GM18520 (cell line): ENCODE data around the gene STIM1.
"Not testable (repeated sequence)": the region's sequence is repeated elsewhere in the genome, so short reads cannot be mapped to it uniquely, and the experiment has no call there.

Experiments used
- ATAC-seq: cut with Tn5 transposase; IDR thresholded peaks from one replicate; pipeline ENCODE4 v1.9.1; 2021; ENCODE audit not compliant: unreplicated experiment

STIM1 gene

GRCh38 chr11:3971756-3972404 is 116.4 kb downstream of the STIM1 start:
- no peak for ATAC-seq

- ATAC-seq, result no peak
Observed at GRCh38 chr11:3972431-3972830, 117.0 kb downstream of the STIM1 start.

DNA sequence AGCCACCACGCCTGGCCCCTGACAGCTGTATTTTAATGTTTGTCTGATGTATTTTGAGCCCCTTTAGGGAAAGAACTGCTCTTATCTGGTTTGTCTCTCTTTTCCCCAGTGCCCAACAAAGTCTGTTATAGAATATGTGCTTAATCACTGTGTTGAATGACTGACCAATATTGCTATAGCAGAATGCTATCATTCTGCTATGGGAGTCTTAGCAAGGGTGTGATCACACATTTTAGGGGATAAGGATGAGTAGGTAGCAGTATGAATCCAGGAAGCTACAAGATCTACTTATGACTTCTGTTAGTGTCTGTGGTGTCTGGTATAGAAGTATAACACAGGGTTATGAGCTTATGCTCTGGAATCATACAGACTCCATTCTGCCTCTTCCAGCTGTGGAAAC is 121.6 kb downstream of the STIM1 start:
- no peak for ATAC-seq

DNA sequence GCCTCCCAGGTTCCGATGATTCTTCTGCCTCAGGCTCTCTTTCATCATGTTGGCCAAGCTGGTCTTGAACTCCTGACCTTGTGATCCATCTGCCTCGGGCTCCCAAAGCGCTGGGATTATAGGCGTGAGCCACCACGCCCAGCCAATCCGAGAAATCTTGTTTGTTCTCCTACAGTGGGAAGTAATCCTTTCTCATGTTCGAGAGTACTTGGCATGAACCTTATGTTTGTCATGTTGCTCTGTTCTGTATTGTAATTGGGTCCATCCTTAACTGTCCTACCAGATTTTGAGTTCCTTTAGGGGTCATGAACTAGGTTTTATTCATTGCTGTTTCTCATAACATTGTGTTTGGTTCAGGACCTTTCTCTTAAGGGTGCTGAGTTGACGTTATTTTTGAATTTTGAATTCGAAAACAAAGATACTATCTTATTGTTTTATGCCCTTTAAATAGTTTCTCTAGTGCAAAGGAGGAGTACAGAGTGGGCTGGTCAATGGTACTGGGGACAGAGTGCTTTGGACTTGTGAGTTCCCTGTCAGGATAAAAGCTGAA is 125.7 kb downstream of the STIM1 start:
- ATAC-seq, result no peak

- no peak for ATAC-seq
Observed at GRCh38 chr11:3982431-3982830, 127.0 kb downstream of the STIM1 start.

DNA sequence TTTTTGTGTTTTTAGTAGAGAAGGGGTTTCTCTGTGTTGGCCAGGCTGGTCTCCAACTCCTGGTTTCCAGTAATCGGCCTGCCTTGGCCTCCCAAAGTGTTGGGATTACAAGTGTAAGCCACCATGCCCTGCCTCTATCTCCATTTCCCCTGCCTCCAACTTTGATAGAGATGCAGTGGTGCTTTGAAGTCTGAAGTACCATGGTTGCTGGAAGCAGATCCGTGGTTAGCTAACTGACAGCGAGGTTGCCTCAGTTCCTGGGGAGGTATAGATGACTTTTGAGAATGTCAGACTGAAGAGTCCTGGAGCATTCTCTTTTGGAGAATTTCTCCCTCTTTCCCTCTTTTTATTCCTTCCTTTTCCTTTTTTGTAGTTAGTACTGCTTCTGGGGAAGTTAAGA is 127.6 kb downstream of the STIM1 start:
- ATAC-seq, result no peak

DNA sequence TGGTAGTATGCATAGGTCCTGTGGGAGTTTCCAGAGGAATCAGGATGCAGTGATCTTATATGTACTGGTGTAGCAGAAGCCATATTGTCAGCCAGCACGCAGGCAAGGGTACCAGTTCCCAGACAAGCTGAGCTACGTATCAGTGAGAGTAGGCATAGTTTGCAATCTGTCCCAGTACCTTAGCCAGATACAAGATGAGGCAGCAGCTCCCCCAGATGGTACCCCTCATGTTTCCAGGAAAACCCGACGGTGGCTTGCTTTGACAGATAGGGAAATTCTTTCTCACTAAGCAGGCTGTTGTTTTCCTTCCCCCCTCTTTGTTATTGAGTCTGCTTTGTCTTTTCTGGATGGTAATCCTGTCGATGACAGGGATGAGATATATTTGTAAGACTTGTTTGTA is 129.4 kb downstream of the STIM1 start:
- ATAC-seq, result no peak

GRCh38 chr11:3985631-3986030 is 130.2 kb downstream of the STIM1 start:
- ATAC-seq, result no peak

DNA sequence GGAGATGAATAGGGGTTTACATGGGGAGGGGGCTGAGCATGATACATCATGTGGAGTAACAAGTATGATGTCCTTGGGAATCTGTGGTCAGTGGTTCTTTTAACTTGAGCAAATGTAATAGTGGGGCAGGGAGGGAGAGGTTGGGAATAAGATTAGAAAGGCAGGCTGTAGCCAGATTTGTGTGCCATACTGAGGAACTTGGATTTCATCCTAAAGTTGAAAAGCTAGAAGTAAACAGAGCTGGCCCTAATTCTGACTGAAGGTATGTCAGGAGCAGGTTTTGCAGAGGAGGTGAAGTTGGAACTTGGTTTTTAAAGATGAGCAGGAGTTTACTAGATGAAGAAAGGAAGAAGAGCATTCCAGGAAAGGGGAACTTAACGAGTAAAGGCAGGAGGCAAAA is 130.8 kb downstream of the STIM1 start:
- ATAC-seq, result no peak

- no peak for ATAC-seq
Observed at GRCh38 chr11:3989276-3989920, 133.9 kb downstream of the STIM1 start.

DNA sequence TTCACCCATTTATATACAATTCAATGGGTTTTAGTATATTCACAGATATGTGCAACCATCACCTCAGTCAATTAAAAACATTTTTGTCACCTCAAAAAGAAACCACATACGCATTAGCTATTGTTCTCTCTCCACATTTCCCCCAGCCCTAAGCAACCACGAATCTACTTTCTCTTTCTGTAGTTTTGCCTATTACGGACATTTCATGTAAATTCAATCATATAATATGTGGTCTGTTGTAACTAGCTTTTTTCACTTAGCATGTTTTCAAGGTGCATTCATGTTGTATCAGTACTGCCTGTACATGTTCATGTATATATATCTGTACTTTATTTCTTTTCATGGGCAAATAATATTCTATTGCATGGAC is 134.4 kb downstream of the STIM1 start:
- ATAC-seq, result no peak

DNA sequence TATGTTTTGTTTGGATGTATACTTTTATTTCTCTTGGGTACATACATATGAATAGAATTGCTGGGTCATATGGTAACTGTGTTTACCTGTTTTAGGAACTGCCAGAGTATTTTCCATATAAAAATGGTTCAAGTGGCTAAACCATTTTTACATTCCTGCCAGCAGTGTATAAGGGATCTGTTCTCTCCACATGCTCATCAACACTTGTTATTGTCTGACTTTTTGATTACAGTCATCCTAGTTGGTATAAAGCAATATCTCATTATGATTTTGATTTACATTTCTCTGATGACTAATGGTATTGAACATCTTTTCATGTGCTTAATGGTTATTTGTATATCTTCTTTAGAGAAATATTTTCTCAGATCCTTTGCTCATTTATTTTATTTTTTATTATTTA is 134.9 kb downstream of the STIM1 start:
- ATAC-seq, result no peak

DNA sequence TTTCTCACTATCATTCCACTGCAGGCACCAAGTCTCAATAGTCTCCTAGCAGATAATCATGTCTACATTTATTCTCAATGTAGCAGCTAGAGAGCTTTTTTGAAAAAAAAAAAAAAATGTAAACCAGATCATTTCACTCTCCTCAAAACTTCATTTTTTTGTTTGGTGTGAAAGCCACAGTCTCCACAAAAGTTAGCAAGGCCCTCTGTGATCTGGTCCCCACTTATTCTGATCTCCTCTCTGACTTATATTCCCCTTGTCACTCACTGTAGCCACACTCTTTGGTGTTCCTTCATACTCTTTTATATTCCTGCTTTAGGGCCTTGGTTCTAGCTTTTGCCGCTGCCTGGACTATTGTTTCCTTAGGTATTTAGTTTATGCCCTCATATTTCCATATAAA is 137.5 kb downstream of the STIM1 start:
- no peak for ATAC-seq

- no peak for ATAC-seq
Observed at GRCh38 chr11:3994030-3994640, 138.7 kb downstream of the STIM1 start.

DNA sequence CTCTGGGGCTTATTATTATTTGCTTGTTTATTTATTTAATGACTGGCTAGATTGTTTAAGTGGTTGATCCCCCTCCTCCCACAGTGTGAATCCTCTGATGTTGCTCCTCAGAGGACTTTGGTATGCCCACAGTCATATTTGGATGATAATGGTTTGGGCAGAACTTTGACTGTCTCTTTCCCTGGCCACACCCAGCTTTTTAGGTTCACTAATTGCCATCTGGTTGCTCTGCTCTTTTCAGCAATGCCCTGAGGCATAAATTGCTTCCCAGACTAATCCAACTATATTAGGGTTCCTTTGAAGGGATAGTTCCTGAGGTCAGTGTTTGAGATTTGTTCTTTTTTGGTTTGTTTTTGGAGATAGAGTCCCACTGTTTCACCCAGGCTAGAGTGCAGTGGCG is 139.8 kb downstream of the STIM1 start:
- no peak for ATAC-seq

GRCh38 chr11:3995949-3996554 is 140.6 kb downstream of the STIM1 start:
- no peak for ATAC-seq

GRCh38 chr11:3996651-3997050 is 141.2 kb downstream of the STIM1 start:
- no peak for ATAC-seq

DNA sequence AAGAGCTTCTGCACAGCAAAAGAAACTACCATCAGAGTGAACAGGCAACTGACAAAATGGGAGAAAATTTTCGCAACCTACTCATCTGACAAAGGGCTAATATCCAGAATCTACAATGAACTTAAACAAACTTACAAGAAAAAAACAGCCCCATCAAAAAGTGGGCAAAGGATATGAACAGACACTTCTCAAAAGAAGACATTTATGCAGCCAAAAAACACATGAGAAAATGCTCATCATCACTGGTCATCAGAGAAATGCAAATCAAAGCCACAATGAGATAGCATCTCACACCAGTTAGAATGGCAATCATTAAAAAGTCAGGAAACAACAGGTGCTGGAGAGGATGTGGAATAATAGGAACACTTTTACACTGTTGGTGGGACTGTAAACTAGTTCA is 149.3 kb downstream of the STIM1 start:
- ATAC-seq, result not testable (repeated sequence)

- ATAC-seq, result no peak
Observed at GRCh38 chr11:4006946-4007680, 151.6 kb downstream of the STIM1 start.

- no peak for ATAC-seq
Observed at GRCh38 chr11:4008116-4008515, 152.7 kb downstream of the STIM1 start.

GRCh38 chr11:4016602-4017001 is 161.1 kb downstream of the STIM1 start:
- not testable (repeated sequence) for ATAC-seq
